MCF 10A (cell line): ENCODE data around the gene REPS2. TPM values are rescaled to one million over a fixed set of nuclear protein-coding genes. Genes with fewer than 3 reads are reported as not detected.

Experiments used
- BruUV-seq: library from RNA; stranded (reverse); fragments of 400-500 nt; replicated peaks from 2 replicates; lab custom pipeline; 2021; lab: Mats Ljungman, UMichigan
- CTCF ChIA-PET: fragments of 300-600 bp; sonication (Branson Sonifier 250); formaldehyde crosslinking; extraction: SDS; loops from one replicate; lab custom pipeline; 2021; ENCODE audit warnings: antibody characterized with exemption, inconsistent platforms; lab: Yijun Ruan, JAX
- POLR2A ChIA-PET: fragments of 300-600, 350-650 bp; sonication (Branson Sonifier 250); formaldehyde crosslinking; extraction: SDS; loops from one replicate; lab custom pipeline; 2020; ENCODE audit warnings: antibody characterized with exemption, inconsistent platforms; lab: Yijun Ruan, JAX
- DNase-seq: peaks from one replicate; pipeline ENCODE4 v3.0.0-alpha.2; 2018; ENCODE audit not compliant: unreplicated experiment
- H3K27ac Mint-ChIP-seq: one replicate; pipeline ENCODE4 v1.8.0; 2022; ENCODE audit warnings: mild to moderate bottlenecking, low read depth, mixed read lengths; ENCODE audit not compliant: unreplicated experiment
- H3K27me3 Mint-ChIP-seq: one replicate; pipeline ENCODE4 v1.8.0; 2022; ENCODE audit warnings: mixed read lengths; ENCODE audit not compliant: insufficient read depth, unreplicated experiment
- H3K36me3 Mint-ChIP-seq: one replicate; pipeline ENCODE4 v1.8.0; 2022; ENCODE audit warnings: mild to moderate bottlenecking, moderate library complexity, mixed read lengths; ENCODE audit not compliant: insufficient read depth, unreplicated experiment
- H3K4me1 Mint-ChIP-seq: one replicate; pipeline ENCODE4 v1.8.0; 2022; ENCODE audit warnings: mixed read lengths; ENCODE audit not compliant: insufficient read depth, unreplicated experiment
- H3K4me3 Mint-ChIP-seq: one replicate; pipeline ENCODE4 v1.8.0; 2022; ENCODE audit warnings: mild to moderate bottlenecking, moderate library complexity, mixed read lengths; ENCODE audit not compliant: unreplicated experiment
- H3K9me3 Mint-ChIP-seq: one replicate; pipeline ENCODE4 v1.8.0; 2022; ENCODE audit warnings: mixed read lengths; ENCODE audit not compliant: unreplicated experiment
- CTCF ChIP-seq: fragments of 200-600 bp; IDR thresholded peaks from one replicate; pipeline ENCODE4 v1.8.0; 2022; ENCODE audit warnings: antibody characterized with exemption, mild to moderate bottlenecking; ENCODE audit not compliant: unreplicated experiment
- intact Hi-C: fragments of 100-400 bp; cut with micrococcal nuclease; formaldehyde crosslinking; loops from 2 replicates; pipeline ENCODE4 v1.14.1; 2022
- total RNA-seq: library from RNA; stranded (reverse); gene quantifications from 2 replicates; pipeline ENCODE4 v1.2.3, GENCODE V29; 2022

The REPS2 gene
- total RNA-seq, 1 experiment from 2014 or later = 8.1 TPM

GRCh38 chrX:17095161-17095560, 148.7 kb downstream of the REPS2 start:
- CTCF ChIA-PET = interaction anchor here (0.9 to 1.1 kb wide), 2 partner anchors 13 to 50 kb away, joined by 3 read pairs; no protein-coding TSS in a partner anchor

GRCh38 chrX:17098516-17099247, 152.2 kb downstream of the REPS2 start:
- Mint-ChIP-seq H3K27ac (no peak overlapping the region), H3K27me3 (peaks cover 66% of the 10 kb centered on the region), H3K36me3 (peaks cover 7% of the 10 kb centered on the region), H3K4me1 (no peaks in the 10 kb centered on the region), H3K4me3 (no peak overlapping the region), H3K9me3 (no peaks in the 10 kb centered on the region)
- CTCF ChIA-PET = interaction anchor here (1.2 kb wide), 1 partner anchor 16 kb away, joined by 4 read pairs; no protein-coding TSS in a partner anchor
- POLR2A ChIA-PET = interaction anchor here (0.6 kb wide), 1 partner anchor 1875 kb away, joined by 3 read pairs; no protein-coding TSS in a partner anchor
- no TSS peak for BruUV-seq
- intact Hi-C loops = no loop called here
- no peak for TF ChIP-seq CTCF
- DNase-seq = no peak

More at GRCh38 chrX:17095161-17095560, 148.7 kb downstream of the REPS2 start:
- Mint-ChIP-seq H3K27ac (no peak overlapping the region), H3K4me3 (no peak overlapping the region), H3K9me3 (no peaks in the 10 kb centered on the region), H3K27me3 (peaks cover 92% of the 10 kb centered on the region), H3K36me3 (peaks cover 7% of the 10 kb centered on the region), H3K4me1 (no peaks in the 10 kb centered on the region)
- TF ChIP-seq CTCF = no peak
- intact Hi-C loops = no loop called here
- BruUV-seq = no TSS peak
- POLR2A ChIA-PET = no interaction called here
- DNase-seq = no peak

GRCh38 chrX:17104433-17104832, 158.0 kb downstream of the REPS2 start:
- BruUV-seq = no TSS peak
- CTCF ChIA-PET = interaction anchor here (0.6 kb wide), 1 partner anchor 18 kb away, joined by 3 read pairs; no protein-coding TSS in a partner anchor
- Mint-ChIP-seq H3K27ac (no peak overlapping the region), H3K4me1 (no peaks in the 10 kb centered on the region), H3K4me3 (no peak overlapping the region), H3K27me3 (peaks cover 27% of the 10 kb centered on the region), H3K36me3 (peaks cover 10% of the 10 kb centered on the region), H3K9me3 (no peaks in the 10 kb centered on the region)
- TF ChIP-seq CTCF = no peak
- POLR2A ChIA-PET = no interaction called here
- DNase-seq = no peak
- intact Hi-C loops = no loop called here

- peaks cover 14% of the 10 kb centered on the region for H3K36me3 Mint-ChIP-seq
- intact Hi-C loops = loop anchor here (1.0 to 2.0 kb wide), 3 partner anchors 122 to 569 kb away; no protein-coding TSS in a partner anchor
- H3K27me3 Mint-ChIP-seq = no peaks in the 10 kb centered on the region
- no peak overlapping the region for H3K4me3 Mint-ChIP-seq
- no TSS peak for BruUV-seq
- H3K9me3 Mint-ChIP-seq = no peaks in the 10 kb centered on the region
- DNase-seq = no peak
- ChIA-PET CTCF (interaction anchor here (0.6 to 3.4 kb wide), 17 partner anchors 9 to 1218 kb away, joined by 3 to 24 read pairs (median 5); no protein-coding TSS in a partner anchor), POLR2A (no interaction called here)
- TF ChIP-seq CTCF = no peak
- no peak overlapping the region for H3K27ac Mint-ChIP-seq
- no peaks in the 10 kb centered on the region for H3K4me1 Mint-ChIP-seq
Observed at GRCh38 chrX:17120816-17121215, 174.4 kb downstream of the REPS2 start.
